DMS53 treated with DMSO at 0.1 percent for 48 hours (cell line): Measurements from ENCODE around the gene COBL.
"Not testable (repeated sequence)": the region's sequence is repeated elsewhere in the genome, so short reads cannot be mapped to it uniquely, and the experiment has no call there.

Experiments
- DNase-seq: peaks from one replicate; lab custom pipeline; 2025; ENCODE audit not compliant: unreplicated experiment; lab: John Stamatoyannopoulos, UW

COBL gene

GRCh38 chr7:51210766-51211165 is 105.8 kb downstream of the COBL start:
- no peak for DNase-seq

- peak; percentile 25 for DNase-seq
These were observed 107.2 kb downstream of the COBL start for GRCh38 chr7:51209426-51209825.

GRCh38 chr7:51208125-51208524 is 108.5 kb downstream of the COBL start:
- not testable (repeated sequence) for DNase-seq

- no peak for DNase-seq
These were observed 118.0 kb downstream of the COBL start for GRCh38 chr7:51198654-51199053.

GRCh38 chr7:51190969-51191368 is 125.6 kb downstream of the COBL start:
- no peak for DNase-seq

GRCh38 chr7:51189777-51190176 is 126.8 kb downstream of the COBL start:
- no peak for DNase-seq

GRCh38 chr7:51188987-51189386 is 127.6 kb downstream of the COBL start:
- no peak for DNase-seq

- no peak for DNase-seq
These were observed 128.7 kb downstream of the COBL start for GRCh38 chr7:51187941-51188340.

- no peak for DNase-seq
These were observed 130.1 kb downstream of the COBL start for GRCh38 chr7:51186531-51186930.

GRCh38 chr7:51182636-51183166 is 133.9 kb downstream of the COBL start:
- no peak for DNase-seq

- DNase-seq, result no peak
These were observed 136.5 kb downstream of the COBL start for GRCh38 chr7:51180092-51180491.

GRCh38 chr7:51175992-51176388 is 140.6 kb downstream of the COBL start:
- no peak for DNase-seq

GRCh38 chr7:51175316-51175991 is 141.2 kb downstream of the COBL start:
- DNase-seq, result no peak

GRCh38 chr7:51165337-51165736 is 151.3 kb downstream of the COBL start:
- DNase-seq, result no peak

- DNase-seq, result peak; percentile 73
These were observed 153.8 kb downstream of the COBL start for GRCh38 chr7:51162724-51163329.

GRCh38 chr7:51161937-51162336 is 154.7 kb downstream of the COBL start:
- no peak for DNase-seq

- peak; percentile 38 for DNase-seq
These were observed 155.5 kb downstream of the COBL start for GRCh38 chr7:51160990-51161615.

GRCh38 chr7:51160411-51160810 is 156.2 kb downstream of the COBL start:
- no peak for DNase-seq

- DNase-seq, result no peak
These were observed 157.7 kb downstream of the COBL start for GRCh38 chr7:51158742-51159445.

GRCh38 chr7:51158211-51158610 is 158.4 kb downstream of the COBL start:
- DNase-seq, result no peak

GRCh38 chr7:51154201-51154600 is 162.4 kb downstream of the COBL start:
- DNase-seq, result no peak
